ENCODE results near the gene CHST2.

The CHST2 gene

DNA sequence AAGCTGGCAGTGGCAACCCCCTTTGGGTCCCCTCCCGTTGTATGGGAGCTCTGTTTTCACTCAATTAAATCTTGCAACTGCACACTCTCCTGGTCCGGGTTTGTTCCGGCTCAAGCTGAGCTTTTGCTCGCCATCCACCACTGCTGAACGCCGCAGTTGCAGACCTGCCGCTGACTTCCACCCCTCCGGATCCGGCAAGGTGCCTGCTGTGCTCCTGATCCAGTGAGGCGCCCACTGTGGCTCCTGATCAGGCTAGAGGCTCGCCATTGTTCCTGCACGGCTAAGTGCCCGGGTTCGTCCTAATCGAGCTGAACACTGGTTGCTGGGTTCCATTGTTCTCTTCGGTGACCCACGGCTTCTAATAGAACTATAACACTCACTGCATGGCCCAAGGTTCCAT, 22.8 kb downstream of the CHST2 start:
- in situ Hi-C loops (cut with HindIII; ENCODE audit: low pct_ligation_motif_present, low sequenced_read_pairs): no loop called here

DNA sequence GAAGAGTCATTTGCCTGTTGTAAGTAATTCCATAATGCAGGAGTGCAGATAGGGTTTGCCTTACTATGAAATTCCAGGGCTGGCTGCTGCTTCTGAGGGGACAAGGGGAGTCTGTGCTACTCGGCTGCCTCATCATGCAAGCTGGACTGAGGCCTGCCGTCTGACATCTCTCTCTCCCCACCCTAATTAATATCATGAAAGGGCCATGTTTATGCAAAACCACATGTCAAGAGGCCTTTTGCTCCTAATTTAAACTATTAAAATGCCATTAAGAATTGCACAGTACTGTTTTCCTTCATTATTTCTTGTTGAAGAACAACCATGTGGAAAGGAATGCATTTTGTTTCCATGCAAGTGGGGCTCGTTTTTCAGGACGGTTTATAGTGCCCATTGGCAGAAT, 26.3 kb downstream of the CHST2 start:
- TF ChIP-seq, protein P1, sequence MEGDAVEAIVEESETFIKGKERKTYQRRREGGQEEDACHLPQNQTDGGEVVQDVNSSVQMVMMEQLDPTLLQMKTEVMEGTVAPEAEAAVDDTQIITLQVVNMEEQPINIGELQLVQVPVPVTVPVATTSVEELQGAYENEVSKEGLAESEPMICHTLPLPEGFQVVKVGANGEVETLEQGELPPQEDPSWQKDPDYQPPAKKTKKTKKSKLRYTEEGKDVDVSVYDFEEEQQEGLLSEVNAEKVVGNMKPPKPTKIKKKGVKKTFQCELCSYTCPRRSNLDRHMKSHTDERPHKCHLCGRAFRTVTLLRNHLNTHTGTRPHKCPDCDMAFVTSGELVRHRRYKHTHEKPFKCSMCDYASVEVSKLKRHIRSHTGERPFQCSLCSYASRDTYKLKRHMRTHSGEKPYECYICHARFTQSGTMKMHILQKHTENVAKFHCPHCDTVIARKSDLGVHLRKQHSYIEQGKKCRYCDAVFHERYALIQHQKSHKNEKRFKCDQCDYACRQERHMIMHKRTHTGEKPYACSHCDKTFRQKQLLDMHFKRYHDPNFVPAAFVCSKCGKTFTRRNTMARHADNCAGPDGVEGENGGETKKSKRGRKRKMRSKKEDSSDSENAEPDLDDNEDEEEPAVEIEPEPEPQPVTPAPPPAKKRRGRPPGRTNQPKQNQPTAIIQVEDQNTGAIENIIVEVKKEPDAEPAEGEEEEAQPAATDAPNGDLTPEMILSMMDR (IDR thresholded peaks at IDR 0.05; ENCODE audit: low read depth, low read length, missing control alignments): no peak
- Histone ChIP-seq H3K27ac (no peak overlapping the region), H3K36me3 (replicated peaks) (no peaks in the 10 kb centered on the region), H3K4me3 (ENCODE audit: low read depth, low read length) (no peak overlapping the region), H3K27me3 (replicated peaks) (no peaks in the 10 kb centered on the region)
- in situ Hi-C loops (cut with HindIII; ENCODE audit: low pct_ligation_motif_present, low sequenced_read_pairs): no loop called here
- DNase-seq: no peak

More for the DNA sequence above, 22.8 kb downstream of the CHST2 start:
- Histone ChIP-seq H3K36me3 (replicated peaks) (no peaks in the 10 kb centered on the region), H3K27ac (no peak overlapping the region), H3K4me3 (ENCODE audit: low read depth, low read length) (no peak overlapping the region), H3K27me3 (replicated peaks) (no peaks in the 10 kb centered on the region)
- TF ChIP-seq, protein P1 (IDR thresholded peaks at IDR 0.05; ENCODE audit: low read depth, low read length, missing control alignments): no peak
- DNase-seq: no peak

DNA sequence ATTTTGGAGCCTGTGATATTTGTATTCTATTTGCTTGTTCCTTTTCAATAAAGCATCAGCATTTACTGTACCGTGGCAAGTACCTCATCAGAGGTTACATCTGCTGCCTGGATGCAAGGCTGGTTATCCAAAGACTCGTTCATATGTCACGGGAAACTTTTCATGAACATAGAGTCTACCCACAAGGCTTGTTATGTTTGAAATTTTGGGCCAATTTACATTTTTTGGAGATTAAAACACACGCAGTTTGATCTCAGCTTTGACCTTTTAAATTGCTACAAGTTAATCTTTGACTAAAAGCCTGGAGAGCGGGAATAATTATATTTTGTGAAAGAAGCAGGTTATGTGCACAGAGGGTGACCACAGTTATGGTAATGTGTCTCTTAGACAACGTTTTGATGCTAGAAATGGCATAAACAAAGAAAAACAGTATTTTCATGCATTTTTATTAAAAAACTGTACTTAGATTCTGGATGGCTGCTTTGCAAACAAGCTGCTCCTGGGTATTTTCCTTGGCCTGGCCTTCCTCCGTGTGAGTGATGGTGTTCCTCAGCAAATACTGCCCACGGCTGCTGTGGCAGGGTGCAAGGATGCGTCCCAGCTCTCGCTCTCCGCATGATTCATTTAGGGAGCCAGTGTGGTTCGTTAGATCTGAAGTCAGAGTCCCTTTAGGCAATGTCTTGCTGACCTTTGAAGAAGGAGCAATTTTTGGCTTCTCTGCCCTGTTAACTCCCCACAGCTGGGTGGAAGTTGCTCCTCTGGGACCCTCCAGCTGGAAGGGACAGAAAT, 27.1 kb downstream of the CHST2 start:
- TF ChIP-seq, protein P1 (IDR thresholded peaks at IDR 0.05; ENCODE audit: low read depth, low read length, missing control alignments): no peak
- Histone ChIP-seq H3K36me3 (replicated peaks) (no peaks in the 10 kb centered on the region), H3K27me3 (replicated peaks) (no peaks in the 10 kb centered on the region), H3K4me3 (ENCODE audit: low read depth, low read length) (no peak overlapping the region), H3K27ac (no peak overlapping the region)
- in situ Hi-C loops (cut with HindIII; ENCODE audit: low pct_ligation_motif_present, low sequenced_read_pairs): no loop called here
- no peak for DNase-seq

DNA sequence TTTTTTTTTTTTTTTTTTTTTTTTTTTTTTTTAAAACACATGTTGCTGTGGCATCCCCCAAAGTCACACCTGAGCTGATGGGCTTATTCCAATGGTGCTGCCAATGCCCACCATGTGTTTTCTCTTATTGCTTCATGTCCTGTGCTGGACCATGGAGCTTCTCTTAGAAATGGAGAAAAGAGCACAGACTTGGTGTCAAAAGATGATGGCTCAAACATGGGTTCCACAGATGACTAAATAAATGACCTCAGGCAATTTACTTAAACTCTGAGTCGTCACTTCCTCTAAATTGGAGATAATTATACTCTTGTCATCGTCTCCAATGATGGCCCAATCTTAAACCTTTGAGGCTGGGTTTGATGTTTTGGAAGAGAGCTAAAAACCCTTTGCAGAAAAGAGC, 28.1 kb downstream of the CHST2 start:
- in situ Hi-C loops (cut with HindIII; ENCODE audit: low pct_ligation_motif_present, low sequenced_read_pairs): no loop called here
- Histone ChIP-seq H3K27me3 (replicated peaks) (no peaks in the 10 kb centered on the region), H3K27ac (no peak overlapping the region), H3K4me3 (ENCODE audit: low read depth, low read length) (no peak overlapping the region), H3K36me3 (replicated peaks) (no peaks in the 10 kb centered on the region)
- TF ChIP-seq, protein P1 (IDR thresholded peaks at IDR 0.05; ENCODE audit: low read depth, low read length, missing control alignments): no peak
- no peak for DNase-seq

DNA sequence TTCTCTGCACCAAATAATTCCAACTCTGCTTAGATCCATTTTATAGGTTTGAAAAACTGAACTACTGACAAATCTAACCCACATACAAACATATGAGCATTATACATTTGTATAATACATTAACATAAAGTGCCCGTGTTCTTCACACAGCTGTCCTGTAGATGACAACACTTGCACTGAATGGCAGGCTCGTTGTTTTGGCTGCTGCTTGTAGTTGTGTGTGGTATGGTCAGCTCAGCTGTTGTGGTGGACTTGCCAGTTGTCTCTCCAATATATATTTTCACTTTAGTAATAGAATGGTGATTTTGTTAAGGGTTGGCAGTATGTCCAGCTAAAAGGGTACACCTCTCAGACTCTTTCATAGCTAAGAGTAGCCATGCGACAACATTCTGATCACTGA, 30.5 kb downstream of the CHST2 start:
- Histone ChIP-seq H3K4me3 (ENCODE audit: low read depth, low read length) (no peak overlapping the region), H3K36me3 (replicated peaks) (no peaks in the 10 kb centered on the region), H3K27me3 (replicated peaks) (no peaks in the 10 kb centered on the region), H3K27ac (no peak overlapping the region)
- DNase-seq: no peak
- TF ChIP-seq, protein P1 (IDR thresholded peaks at IDR 0.05; ENCODE audit: low read depth, low read length, missing control alignments): no peak
- in situ Hi-C loops (cut with HindIII; ENCODE audit: low pct_ligation_motif_present, low sequenced_read_pairs): no loop called here
